ENCODE measurements around the gene MAP3K4. TPM values are rescaled to one million over a fixed set of nuclear protein-coding genes. Genes with fewer than 3 reads are reported as not detected.

Gene MAP3K4
- total and polyA plus RNA-seq, 2 of the 8 experiments (the other 6 are each of a cell fraction or from before 2014, with no cell fraction given): 16.6 to 51.6 TPM

DNA sequence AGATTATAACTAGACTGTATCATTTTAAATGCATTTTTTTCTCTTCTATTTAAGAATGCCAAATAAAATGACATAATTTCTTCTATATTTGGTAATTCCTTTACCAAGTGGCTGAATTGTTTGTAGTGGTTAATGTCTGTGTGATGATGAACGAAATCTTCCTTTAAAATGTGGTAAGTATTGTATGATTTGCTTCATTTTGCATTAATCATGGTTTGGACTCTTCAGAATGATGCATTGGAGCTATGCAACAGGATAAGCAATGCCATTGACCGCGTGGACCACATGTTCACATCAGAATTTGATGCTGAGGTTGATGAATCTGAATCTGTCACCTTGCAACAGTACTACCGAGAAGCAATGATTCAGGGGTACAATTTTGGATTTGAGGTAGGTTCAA is 99.6 kb downstream of the MAP3K4 start:
- CTCF ChIA-PET (ENCODE audit: partially characterized antibody): interaction anchor here (0.8 to 1.3 kb wide), 2 partner anchors 11 to 160 kb away, joined by 3 to 4 read pairs; no protein-coding TSS in a partner anchor
- 95% methylated on average over 4 of the region's 4 CpGs; no CpG with 5 or more reads in 1 of the 2 experiments for WGBS, 2 experiments (ENCODE audit: extremely low coverage in 1 of 2, insufficient coverage in 1 of 2, insufficient read length in 1 of 2, insufficient replicate concordance in 2 of 2, low coverage in 1 of 2, low lambda C conversion rate in 2 of 2, missing lambda C conversion rate in 1 of 2)
- H3K18ac ChIP-seq (ENCODE audit: extremely low read depth, low read length): no peak overlapping the region
- no peak overlapping the region for H4K5ac ChIP-seq (ENCODE audit: insufficient read length, low read depth, low read length)
- H3K79me1 ChIP-seq (ENCODE audit: low read depth, low read length): no peaks in the 10 kb centered on the region
- no peaks in the 10 kb centered on the region for H3K9me3 ChIP-seq (ENCODE audit: insufficient read depth in 2 of 2, low read depth in 1 of 2, low read length in 1 of 2)
- H2AFZ ChIP-seq (ENCODE audit: low read length): no peak overlapping the region
- H3K4me2 ChIP-seq (ENCODE audit: insufficient read depth in 1 of 2, low read depth in 2 of 2, low read length in 2 of 2): no peak overlapping the region
- no peak overlapping the region for H2AK5ac ChIP-seq (ENCODE audit: low read depth, low read length)
- no peak overlapping the region for H4K8ac ChIP-seq (ENCODE audit: extremely low read depth, insufficient read depth, low read length)
- no peaks in the 10 kb centered on the region for H3K27me3 ChIP-seq (replicated peaks in 1 of 4; ENCODE audit: control insufficient read depth in 3 of 4, extremely low read depth in 1 of 4, insufficient read depth in 3 of 4, low read length in 3 of 4)
- no peak for DNase-seq (ENCODE audit: low read depth in 1 of 2, low spot score in 2 of 2)
- H3K79me2 ChIP-seq (ENCODE audit: control insufficient read depth in 1 of 2, insufficient read depth in 2 of 2, low read length in 2 of 2): no peaks in the 10 kb centered on the region
- H3K4ac ChIP-seq (replicated peaks; ENCODE audit: insufficient read length, low read depth, low read length): no peak overlapping the region
- H3K27ac ChIP-seq (ENCODE audit: low read depth, low read length): no peak overlapping the region
- no peak overlapping the region for H3K9ac ChIP-seq (replicated peaks in 1 of 4; ENCODE audit: extremely low read depth in 1 of 4, low read depth in 3 of 4, low read length in 3 of 4)
- no peak overlapping the region for H2BK120ac ChIP-seq (replicated peaks; ENCODE audit: low read depth, low read length)
- no peak overlapping the region for H3K4me3 ChIP-seq (ENCODE audit: extremely low read depth in 1 of 4, insufficient read depth in 2 of 4, low read depth in 3 of 4, low read length in 4 of 4)
- no peaks in the 10 kb centered on the region; the same call in 1 of the 2 replicates for H3K23me2 ChIP-seq (ENCODE audit: low read depth, low read length)
- no peak for TF ChIP-seq KDM5A (IDR thresholded peaks at IDR 0.05; ENCODE audit: low read length)
- H4K20me1 ChIP-seq (replicated peaks in 1 of 2; ENCODE audit: control insufficient read depth in 1 of 2, insufficient read depth in 2 of 2, low read length in 2 of 2): no peaks in the 10 kb centered on the region
- no peak overlapping the region for H4K91ac ChIP-seq (replicated peaks; ENCODE audit: insufficient read length, low read length)
- no peak overlapping the region for H3K56ac ChIP-seq (replicated peaks; ENCODE audit: insufficient read length, low read depth, low read length)
- POLR2A ChIA-PET (ENCODE audit: partially characterized antibody): no interaction called here
- H3K23ac ChIP-seq (ENCODE audit: insufficient read length): no peak overlapping the region
- H2BK20ac ChIP-seq (ENCODE audit: low read length): no peak overlapping the region
- H2BK15ac ChIP-seq (ENCODE audit: low read length): no peak overlapping the region
- H2BK12ac ChIP-seq (ENCODE audit: low read depth, low read length): no peak overlapping the region
- peaks cover 4 to 57% (median 33%) of the 10 kb centered on the region in 4 experiments; a peak in 7 of 8 replicates for H3K36me3 ChIP-seq (ENCODE audit: control insufficient read depth in 2 of 4, insufficient read depth in 4 of 4, low read length in 3 of 4)
- no peak overlapping the region for H3K14ac ChIP-seq (ENCODE audit: insufficient read length)
- FAIRE-seq: no peak
- H2BK5ac ChIP-seq (ENCODE audit: low read depth, low read length): no peak overlapping the region
- no peaks in the 10 kb centered on the region for H3K4me1 ChIP-seq (replicated peaks in 1 of 4; ENCODE audit: control insufficient read depth in 3 of 4, insufficient read depth in 4 of 4, low read length in 3 of 4)
